GM10248 (cell line): ENCODE data around the gene ST6GALNAC1.
A peak's percentile ranks its signal among the peaks of the same experiment; 100 is the strongest.

ENCODE experiments used
- CTCF ChIA-PET: fragments of 300-600 bp; sonication (Branson Sonifier 250); formaldehyde crosslinking; extraction: SDS; loops from one replicate; lab custom pipeline; 2021; ENCODE audit warnings: antibody characterized with exemption; lab: Yijun Ruan, JAX
- POLR2A ChIA-PET: fragments of 350-650 bp; sonication (Branson Sonifier 250); formaldehyde crosslinking; extraction: SDS; loops from one replicate; lab custom pipeline; 2020; ENCODE audit warnings: antibody characterized with exemption; lab: Yijun Ruan, JAX
- DNase-seq: peaks from one replicate; pipeline ENCODE4 v3.0.0; 2012; ENCODE audit errors: extremely low spot score
- CTCF ChIP-seq: IDR thresholded peaks from 2 replicates; pipeline ENCODE4 v1.5.1; 2012; ENCODE audit warnings: mild to moderate bottlenecking, low read depth; ENCODE audit errors: extremely low read depth, missing control alignments, control extremely low read depth

ST6GALNAC1 gene

GRCh38 chr17:76683011-76683755 lies 39.6 kb upstream of the ST6GALNAC1 start:
- TF ChIP-seq CTCF: no peak
- DNase-seq: no peak
- POLR2A ChIA-PET: interaction anchor here (0.6 kb wide), 1 partner anchor 594 kb away, joined by 7 read pairs; no protein-coding TSS in a partner anchor
- CTCF ChIA-PET: interaction anchor here (1.4 to 2.9 kb wide), 4 partner anchors 10 to 59 kb away, joined by 6 to 20 read pairs (median 13); no protein-coding TSS in a partner anchor

GRCh38 chr17:76682296-76682695 lies 38.7 kb upstream of the ST6GALNAC1 start:
- ChIA-PET CTCF (interaction anchor here (0.9 to 2.9 kb wide), 20 partner anchors 8 to 369 kb away, joined by 3 to 31 read pairs (median 6); no protein-coding TSS in a partner anchor), POLR2A (interaction anchor here (1.0 kb wide), 1 partner anchor 11 kb away, joined by 3 read pairs; no protein-coding TSS in a partner anchor)
- no peak for DNase-seq
- no peak for TF ChIP-seq CTCF

GRCh38 chr17:76681222-76682137 lies 37.9 kb upstream of the ST6GALNAC1 start:
- peak; percentile 86 for TF ChIP-seq CTCF
- CTCF ChIA-PET: interaction anchor here (0.6 to 2.9 kb wide), 30 partner anchors 9 to 368 kb away, joined by 3 to 31 read pairs (median 4); no protein-coding TSS in a partner anchor
- POLR2A ChIA-PET: interaction anchor here (1.0 kb wide), 1 partner anchor 10 kb away, joined by 3 read pairs; no protein-coding TSS in a partner anchor
- DNase-seq: peak; percentile 80

GRCh38 chr17:76679239-76679638 lies 35.7 kb upstream of the ST6GALNAC1 start:
- no peak for TF ChIP-seq CTCF
- ChIA-PET CTCF (interaction anchor here (2.1 kb wide), 1 partner anchor 156 kb away, joined by 9 read pairs; no protein-coding TSS in a partner anchor), POLR2A (no interaction called here)
- DNase-seq: no peak

- CTCF ChIA-PET: interaction anchor here (2.1 kb wide), 1 partner anchor 155 kb away, joined by 9 read pairs; no protein-coding TSS in a partner anchor
- no peak for TF ChIP-seq CTCF
- no peak for DNase-seq
- POLR2A ChIA-PET: interaction anchor here (0.6 kb wide), 1 partner anchor 432 kb away, joined by 8 read pairs; no protein-coding TSS in a partner anchor
Measured at GRCh38 chr17:76678330-76678729, 34.8 kb upstream of the ST6GALNAC1 start.

- ChIA-PET CTCF (interaction anchor here (1.3 to 2.1 kb wide), 2 partner anchors 119 to 154 kb away, joined by 3 to 9 read pairs; no protein-coding TSS in a partner anchor), POLR2A (no interaction called here)
- no peak for DNase-seq
- no peak for TF ChIP-seq CTCF
Measured at GRCh38 chr17:76677406-76677805, 33.8 kb upstream of the ST6GALNAC1 start.
